ENCODE data around the gene USH1C.

DNA sequence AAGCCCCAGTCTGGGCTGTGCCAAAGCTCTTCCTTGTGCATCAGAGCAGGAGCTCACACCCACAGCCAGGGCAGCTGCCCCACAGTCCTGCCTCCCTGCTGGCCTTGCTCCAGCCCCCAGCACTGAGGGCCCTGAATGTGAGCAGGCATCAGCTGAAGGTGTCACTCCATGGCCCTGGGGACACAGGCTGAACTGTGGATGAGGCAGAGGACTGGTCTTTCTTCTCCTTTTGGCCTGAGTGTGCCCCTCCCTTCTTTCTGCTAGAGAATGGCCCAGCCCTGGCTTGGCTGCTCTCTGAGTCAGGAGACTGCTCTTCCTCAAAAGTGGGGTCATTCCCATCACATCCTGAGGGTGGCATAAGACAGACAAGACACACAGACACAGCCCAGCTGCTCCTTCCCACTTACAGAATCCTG is 19.0 kb upstream of the USH1C start:
- TF ChIP-seq, protein P1, sequence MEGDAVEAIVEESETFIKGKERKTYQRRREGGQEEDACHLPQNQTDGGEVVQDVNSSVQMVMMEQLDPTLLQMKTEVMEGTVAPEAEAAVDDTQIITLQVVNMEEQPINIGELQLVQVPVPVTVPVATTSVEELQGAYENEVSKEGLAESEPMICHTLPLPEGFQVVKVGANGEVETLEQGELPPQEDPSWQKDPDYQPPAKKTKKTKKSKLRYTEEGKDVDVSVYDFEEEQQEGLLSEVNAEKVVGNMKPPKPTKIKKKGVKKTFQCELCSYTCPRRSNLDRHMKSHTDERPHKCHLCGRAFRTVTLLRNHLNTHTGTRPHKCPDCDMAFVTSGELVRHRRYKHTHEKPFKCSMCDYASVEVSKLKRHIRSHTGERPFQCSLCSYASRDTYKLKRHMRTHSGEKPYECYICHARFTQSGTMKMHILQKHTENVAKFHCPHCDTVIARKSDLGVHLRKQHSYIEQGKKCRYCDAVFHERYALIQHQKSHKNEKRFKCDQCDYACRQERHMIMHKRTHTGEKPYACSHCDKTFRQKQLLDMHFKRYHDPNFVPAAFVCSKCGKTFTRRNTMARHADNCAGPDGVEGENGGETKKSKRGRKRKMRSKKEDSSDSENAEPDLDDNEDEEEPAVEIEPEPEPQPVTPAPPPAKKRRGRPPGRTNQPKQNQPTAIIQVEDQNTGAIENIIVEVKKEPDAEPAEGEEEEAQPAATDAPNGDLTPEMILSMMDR (IDR thresholded peaks at IDR 0.05): no peak
- no peak for TF ChIP-seq POLR2A (IDR thresholded peaks at IDR 0.05)

Measured in body of pancreas (tissue), 4 donors.